H9 (cell line): ENCODE measurements around the gene ARHGAP45. TPM values are rescaled to one million over a fixed set of nuclear protein-coding genes. Genes with fewer than 3 reads are reported as not detected.

Experiments used
- DNase-seq: peaks from one replicate; pipeline ENCODE4 v3.0.0-alpha.2; 2017
- H2AFZ ChIP-seq: one replicate; pipeline ENCODE4 v1.6.1; 2013; ENCODE audit warnings: mild to moderate bottlenecking, low read length, control low read depth, moderate library complexity
- H2AK5ac ChIP-seq: 2 replicates; pipeline ENCODE4 v1.6.1; 2013; ENCODE audit warnings: low read length, control low read depth, mixed read lengths; ENCODE audit not compliant: insufficient read length
- H2BK120ac ChIP-seq: one replicate; pipeline ENCODE4 v1.6.1; 2013; ENCODE audit warnings: low read depth, mild to moderate bottlenecking, low read length, control low read depth, inconsistent platforms; ENCODE audit not compliant: poor library complexity, severe bottlenecking
- H2BK12ac ChIP-seq: 2 replicates; pipeline ENCODE4 v1.6.1; 2013; ENCODE audit warnings: low read length, control low read depth, mixed read lengths, low read depth; ENCODE audit not compliant: insufficient read length
- H2BK15ac ChIP-seq: 2 replicates; pipeline ENCODE4 v1.6.1; 2013; ENCODE audit warnings: low read depth, low read length, control low read depth
- H2BK20ac ChIP-seq: one replicate; pipeline ENCODE4 v1.6.1; 2013; ENCODE audit warnings: low read depth, mild to moderate bottlenecking, low read length, control low read depth, inconsistent platforms; ENCODE audit not compliant: poor library complexity, severe bottlenecking
- H2BK5ac ChIP-seq: 2 replicates; pipeline ENCODE4 v1.6.1; 2013; ENCODE audit warnings: low read length, control low read depth, mixed read lengths; ENCODE audit not compliant: insufficient read length
- H3K14ac ChIP-seq: 2 replicates; pipeline ENCODE4 v1.6.1; 2013; ENCODE audit warnings: low read length, control low read depth; ENCODE audit not compliant: insufficient read depth
- H3K18ac ChIP-seq: 2 replicates; pipeline ENCODE4 v1.6.1; 2013; ENCODE audit warnings: low read depth, mild to moderate bottlenecking, mixed read lengths, low read length, control low read depth; ENCODE audit not compliant: insufficient read length
- H3K23ac ChIP-seq: 2 replicates; pipeline ENCODE4 v1.6.1; 2013; ENCODE audit warnings: low read length, control low read depth, mixed read lengths, low read depth; ENCODE audit not compliant: insufficient read length
- H3K23me2 ChIP-seq: 2 replicates; pipeline ENCODE4 v1.6.1; 2013; ENCODE audit warnings: low read depth, mild to moderate bottlenecking, mixed read lengths, low read length, control low read depth; ENCODE audit not compliant: insufficient read length, poor library complexity, severe bottlenecking
- H3K27ac ChIP-seq: 2 replicates; pipeline ENCODE4 v1.5.1; 2013; ENCODE audit warnings: low read length, control low read depth, mixed read lengths, low read depth; ENCODE audit not compliant: insufficient read length
- H3K27me3 ChIP-seq: 2 replicates; pipeline ENCODE4 v1.6.1; 2013; ENCODE audit warnings: low read length, control low read depth, inconsistent platforms; ENCODE audit not compliant: insufficient read depth
- H3K4ac ChIP-seq: 2 replicates; pipeline ENCODE4 v1.6.1; 2013; ENCODE audit warnings: low read depth, mild to moderate bottlenecking, control low read depth, inconsistent platforms, low read length, moderate library complexity
- H3K4me1 ChIP-seq: 2 replicates; pipeline ENCODE4 v1.6.1; 2013; ENCODE audit warnings: low read length, control low read depth, inconsistent platforms; ENCODE audit not compliant: insufficient read depth
- H3K4me2 ChIP-seq: 2 replicates; pipeline ENCODE4 v1.6.1; 2013; ENCODE audit warnings: low read length, control low read depth, mixed read lengths; ENCODE audit not compliant: insufficient read length, insufficient read depth
- H3K56ac ChIP-seq: 2 replicates; pipeline ENCODE4 v1.6.1; 2013; ENCODE audit warnings: low read depth, mild to moderate bottlenecking, mixed read lengths, low read length, control low read depth; ENCODE audit not compliant: insufficient read length
- H3K79me1 ChIP-seq: 2 replicates; pipeline ENCODE4 v1.6.1; 2013; ENCODE audit warnings: low read depth, mild to moderate bottlenecking, moderate library complexity, low read length, control low read depth, inconsistent platforms; ENCODE audit not compliant: insufficient read depth, poor library complexity, severe bottlenecking
- H3K79me2 ChIP-seq: 2 replicates; pipeline ENCODE4 v1.6.1; 2013; ENCODE audit warnings: low read length, control low read depth, inconsistent platforms; ENCODE audit not compliant: insufficient read depth
- H3K9ac ChIP-seq: 2 replicates; pipeline ENCODE4 v1.6.1; 2013; ENCODE audit warnings: low read length, control low read depth, mixed read lengths; ENCODE audit not compliant: insufficient read length; ENCODE audit errors: extremely low read depth
- H3K9me3 ChIP-seq: one replicate; pipeline ENCODE4 v1.6.1; 2013; ENCODE audit warnings: low read depth, low read length, inconsistent platforms; ENCODE audit not compliant: control insufficient read depth
- H3T11ph ChIP-seq: one replicate; pipeline ENCODE4 v1.6.1; 2013; ENCODE audit warnings: mild to moderate bottlenecking, low read length, control low read depth, inconsistent platforms
- H4K20me1 ChIP-seq: one replicate; pipeline ENCODE4 v1.6.1; 2013; ENCODE audit not compliant: control insufficient read depth, insufficient read length, insufficient read depth
- H4K5ac ChIP-seq: 2 replicates; pipeline ENCODE4 v1.6.1; 2013; ENCODE audit warnings: low read depth, mild to moderate bottlenecking, mixed read lengths, low read length, control low read depth; ENCODE audit not compliant: insufficient read length
- H4K8ac ChIP-seq: replicated peaks from 2 replicates; pipeline ENCODE4 v1.6.1; 2013; ENCODE audit warnings: low read length, control low read depth, mixed read lengths, low read depth; ENCODE audit not compliant: insufficient read length
- H4K91ac ChIP-seq: 2 replicates; pipeline ENCODE4 v1.6.1; 2013; ENCODE audit warnings: low read depth, mild to moderate bottlenecking, moderate library complexity, mixed read lengths, low read length, control low read depth; ENCODE audit not compliant: insufficient read length
- H3K27ac Mint-ChIP-seq, 3 experiments: 2 replicates in 2 of 3; 3 replicates in 1 of 3; pipeline ENCODE4 v1.8.0; 2020 to 2021; ENCODE audit warnings: mixed read lengths in 3 of 3, mild to moderate bottlenecking in 1 of 3, moderate library complexity in 1 of 3
- H3K27me3 Mint-ChIP-seq: 2 replicates; pipeline ENCODE4 v1.8.0; 2021; ENCODE audit warnings: low read depth, mild to moderate bottlenecking, moderate library complexity, mixed read lengths
- H3K36me3 Mint-ChIP-seq, 3 experiments: 2 replicates in 2 of 3; 3 replicates in 1 of 3; pipeline ENCODE4 v1.8.0; 2020 to 2021; ENCODE audit warnings: low read depth in 3 of 3, mixed read lengths in 3 of 3; ENCODE audit not compliant: insufficient read depth in 1 of 3
- H3K4me1 Mint-ChIP-seq, 2 experiments: 2 replicates each; pipeline ENCODE4 v1.8.0; 2020; ENCODE audit warnings: mixed read lengths in 2 of 2
- H3K4me3 Mint-ChIP-seq, 2 experiments: 2 replicates in 1 of 2; 3 replicates in 1 of 2; pipeline ENCODE4 v1.8.0; 2020 to 2021; ENCODE audit warnings: mild to moderate bottlenecking in 2 of 2, mixed read lengths in 2 of 2, moderate library complexity in 1 of 2
- H3K9me3 Mint-ChIP-seq, 2 experiments: 2 replicates in 1 of 2; 3 replicates in 1 of 2; pipeline ENCODE4 v1.8.0; 2020; ENCODE audit warnings: mild to moderate bottlenecking in 2 of 2, mixed read lengths in 2 of 2, moderate library complexity in 1 of 2
- CTCF ChIP-seq: fragments of 200-600 bp; sonication (generic); conservative IDR thresholded peaks from 3 replicates; pipeline ENCODE4 v1.8.0; 2021; ENCODE audit warnings: antibody characterized with exemption, mild to moderate bottlenecking
- WGBS: extraction: QIAGEN DNeasy Blood & Tissue Kit; methylation state at CpG from one replicate; pipeline ENCODE4 v1.1.7; 2013; ENCODE audit warnings: missing lambda C conversion rate, low lambda C conversion rate, mixed read lengths; ENCODE audit not compliant: insufficient read length; ENCODE audit errors: extremely low coverage; 5-methylcytosine and 5-hydroxymethylcytosine counted together
- total RNA-seq: library from RNA; stranded (reverse); gene quantifications from 2 replicates; pipeline ENCODE4 v1.2.1, GENCODE V29; 2021

The ARHGAP45 gene
- total RNA-seq, 1 experiment from 2014 or later: 39.8 TPM

DNA sequence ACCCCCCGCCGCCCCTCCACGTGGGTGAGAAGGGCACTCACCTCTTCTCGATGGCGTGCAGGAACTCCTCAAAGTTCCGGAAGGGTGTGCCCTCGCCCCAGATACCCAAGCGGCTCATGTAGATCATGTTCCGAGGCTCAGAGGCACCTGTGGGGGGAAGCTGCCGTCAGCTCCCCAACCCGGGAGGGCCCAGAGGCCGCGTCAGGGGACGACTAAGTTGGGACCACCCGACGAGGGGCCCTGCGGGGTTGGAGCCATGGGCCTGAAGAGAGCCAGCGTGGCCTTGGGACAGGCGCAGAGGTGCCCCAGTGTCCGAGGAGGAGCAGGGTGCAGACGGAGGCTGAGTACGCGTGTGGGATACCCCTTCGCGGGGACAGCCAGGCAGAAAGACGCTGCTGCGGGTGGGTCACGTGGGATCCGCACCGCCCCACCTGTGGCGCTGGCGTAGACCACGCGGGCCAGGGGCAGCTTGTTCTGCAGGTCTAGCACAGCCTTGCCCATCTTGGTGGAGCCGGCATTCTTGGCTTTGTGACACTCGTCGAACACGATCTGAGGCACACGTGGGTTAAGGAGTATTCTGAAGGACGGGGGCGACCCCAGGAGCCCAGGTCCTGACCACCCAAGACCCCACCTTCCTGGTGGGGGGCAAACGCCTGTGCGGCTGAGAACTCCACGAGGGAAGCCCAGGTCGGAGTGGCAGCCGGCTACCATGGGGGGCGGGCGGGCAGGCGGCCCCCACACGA, 52.7 kb downstream of the ARHGAP45 start:
- Histone ChIP-seq H3K9me3 (no peaks in the 10 kb centered on the region), H2BK5ac (no peak overlapping the region), H4K5ac (no peak overlapping the region), H3K4ac (no peak overlapping the region), H3K4me1 (no peaks in the 10 kb centered on the region), H4K20me1 (no peaks in the 10 kb centered on the region), H2AFZ (no peak overlapping the region), H2BK120ac (no peak overlapping the region), H3K79me1 (no peaks in the 10 kb centered on the region), H3K79me2 (no peaks in the 10 kb centered on the region), H2BK15ac (no peak overlapping the region), H3K23me2 (no peaks in the 10 kb centered on the region), H3K56ac (no peak overlapping the region), H3K4me2 (no peak overlapping the region), H2AK5ac (no peak overlapping the region), H4K8ac (no peak overlapping the region), H3K9ac (no peak overlapping the region), H3K27me3 (no peaks in the 10 kb centered on the region), H4K91ac (no peak overlapping the region), H2BK20ac (no peak overlapping the region), H3K27ac (no peak overlapping the region), H3T11ph (no peak overlapping the region), H3K23ac (no peak overlapping the region), H3K14ac (no peak overlapping the region), H3K18ac (no peak overlapping the region), H2BK12ac (no peak overlapping the region)
- H3K27ac Mint-ChIP-seq: no peak overlapping the region
- WGBS: no CpG with 5 or more reads among the region's 50 CpGs
- H3K4me1 Mint-ChIP-seq: peaks cover 2 to 7% of the 10 kb centered on the region in 2 experiments; a peak in 3 of 4 replicates
- no peak for DNase-seq
- TF ChIP-seq CTCF: no peak
- H3K27me3 Mint-ChIP-seq: no peaks in the 10 kb centered on the region
- H3K9me3 Mint-ChIP-seq: no peaks in the 10 kb centered on the region; a peak in 1 of 5 replicates
- no peak overlapping the region for H3K4me3 Mint-ChIP-seq
- H3K36me3 Mint-ChIP-seq: peaks cover 14 to 42% (median 24%) of the 10 kb centered on the region in 3 experiments; a peak in 6 of 7 replicates
